Stimulated activated CD4-positive, alpha-beta T cell treated with anti-CD3 and anti-CD28 coated beads, Interleukin-15, amount 100 ng/mL, for 48 hours (primary cell): ENCODE measurements around the gene RNF138.
"Not testable (repeated sequence)": the region's sequence is repeated elsewhere in the genome, so short reads cannot be mapped to it uniquely, and the experiment has no call there.

ENCODE experiments used
- DNase-seq, 2 donors: peaks; one replicate each; pipeline ENCODE4 v3.0.0-alpha.2; 2020; ENCODE audit warnings: low read depth in 2 of 2

RNF138 gene

GRCh38 chr18:32095900-32096229 lies 4.2 kb downstream of the RNF138 start:
- no peak for DNase-seq

- no peak for DNase-seq
These were observed 5.3 kb downstream of the RNF138 start for GRCh38 chr18:32096946-32097345.

GRCh38 chr18:32104516-32104915 lies 12.8 kb downstream of the RNF138 start:
- DNase-seq: no peak

- DNase-seq: no peak
These were observed 18.3 kb downstream of the RNF138 start for GRCh38 chr18:32110005-32110404.

- DNase-seq: no peak
These were observed 20.0 kb downstream of the RNF138 start for GRCh38 chr18:32111706-32112105.

GRCh38 chr18:32112826-32113225 lies 21.2 kb downstream of the RNF138 start:
- DNase-seq: no peak

GRCh38 chr18:32114293-32114942 lies 22.7 kb downstream of the RNF138 start:
- no peak for DNase-seq

- DNase-seq: no peak
These were observed 30.4 kb downstream of the RNF138 start for GRCh38 chr18:32122039-32122438.

GRCh38 chr18:32126538-32126937 lies 34.9 kb downstream of the RNF138 start:
- DNase-seq: no peak

GRCh38 chr18:32135625-32136024 lies 44.0 kb downstream of the RNF138 start:
- no peak for DNase-seq

GRCh38 chr18:32138332-32138982 lies 46.8 kb downstream of the RNF138 start:
- no peak for DNase-seq

- no peak for DNase-seq
These were observed 48.2 kb downstream of the RNF138 start for GRCh38 chr18:32139835-32140283.

- no peak for DNase-seq
These were observed 56.7 kb downstream of the RNF138 start for GRCh38 chr18:32148185-32148870.

- no peak for DNase-seq
These were observed 61.2 kb downstream of the RNF138 start for GRCh38 chr18:32152705-32153448.

- no peak for DNase-seq
These were observed 65.2 kb downstream of the RNF138 start for GRCh38 chr18:32156855-32157254.

- no peak for DNase-seq
These were observed 65.9 kb downstream of the RNF138 start for GRCh38 chr18:32157580-32157979.

- DNase-seq: peak; percentile 33 to 59
These were observed 66.5 kb downstream of the RNF138 start for GRCh38 chr18:32158108-32158624.

GRCh38 chr18:32158631-32159030 lies 67.0 kb downstream of the RNF138 start:
- not testable (repeated sequence) for DNase-seq

- DNase-seq: no peak
These were observed 68.9 kb downstream of the RNF138 start for GRCh38 chr18:32160547-32160946.

GRCh38 chr18:32167980-32168730 lies 76.5 kb downstream of the RNF138 start:
- no peak for DNase-seq

- no peak for DNase-seq
These were observed 82.0 kb downstream of the RNF138 start for GRCh38 chr18:32173654-32174053.
